CD4-positive, alpha-beta T cell treated with Interleukin-15 for 1 hour (primary cell): ENCODE data around the gene ADAMTS2.
"Not testable (repeated sequence)": the region's sequence is repeated elsewhere in the genome, so short reads cannot be mapped to it uniquely, and the experiment has no call there.

Experiments
- DNase-seq: peaks from one replicate; pipeline ENCODE4 v3.0.0-alpha.2; 2020

ADAMTS2 gene

DNA sequence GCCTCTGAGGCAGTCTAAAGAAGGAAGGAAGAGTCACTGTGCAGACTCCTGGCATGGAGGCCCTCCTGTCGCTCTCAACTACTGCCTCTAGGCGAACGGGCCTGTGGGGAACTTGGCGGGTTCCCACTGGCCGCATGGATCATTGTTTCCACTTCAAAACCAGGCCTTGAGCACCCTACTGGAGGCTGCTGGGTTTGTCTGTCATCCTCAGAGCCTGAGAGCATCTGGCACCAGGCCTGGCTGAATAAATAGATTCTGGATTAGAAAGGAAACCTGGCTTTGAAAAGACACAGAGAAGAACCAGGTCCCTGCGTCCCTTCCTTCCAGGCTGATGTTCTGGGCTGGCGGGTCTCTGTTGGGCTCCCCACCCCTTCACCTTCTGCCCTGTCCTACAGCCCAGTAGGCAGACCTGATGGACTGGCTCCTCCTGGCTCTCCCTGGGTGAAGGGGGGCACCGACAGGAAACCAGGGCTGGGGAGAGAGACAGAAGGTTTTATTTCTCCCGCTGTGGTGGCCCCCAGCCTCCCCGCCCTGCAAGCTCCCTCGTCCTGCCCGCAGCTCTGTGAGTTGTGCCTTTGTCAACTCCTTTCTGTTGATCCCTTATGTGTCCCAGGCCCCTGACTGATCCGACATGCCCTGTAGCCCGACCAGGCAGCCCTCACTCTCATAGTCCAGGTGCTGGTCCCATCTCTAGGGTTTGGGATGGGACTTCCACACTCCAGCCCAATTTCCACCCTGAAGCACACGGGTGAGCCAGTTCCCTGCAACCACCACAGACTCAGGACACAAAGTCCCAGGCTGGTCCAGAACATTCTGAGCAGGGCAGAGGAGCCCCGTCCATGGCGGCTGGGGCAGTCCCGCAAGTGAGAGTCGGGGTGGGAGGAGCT, 50.1 kb downstream of the ADAMTS2 start:
- DNase-seq = no peak

DNA sequence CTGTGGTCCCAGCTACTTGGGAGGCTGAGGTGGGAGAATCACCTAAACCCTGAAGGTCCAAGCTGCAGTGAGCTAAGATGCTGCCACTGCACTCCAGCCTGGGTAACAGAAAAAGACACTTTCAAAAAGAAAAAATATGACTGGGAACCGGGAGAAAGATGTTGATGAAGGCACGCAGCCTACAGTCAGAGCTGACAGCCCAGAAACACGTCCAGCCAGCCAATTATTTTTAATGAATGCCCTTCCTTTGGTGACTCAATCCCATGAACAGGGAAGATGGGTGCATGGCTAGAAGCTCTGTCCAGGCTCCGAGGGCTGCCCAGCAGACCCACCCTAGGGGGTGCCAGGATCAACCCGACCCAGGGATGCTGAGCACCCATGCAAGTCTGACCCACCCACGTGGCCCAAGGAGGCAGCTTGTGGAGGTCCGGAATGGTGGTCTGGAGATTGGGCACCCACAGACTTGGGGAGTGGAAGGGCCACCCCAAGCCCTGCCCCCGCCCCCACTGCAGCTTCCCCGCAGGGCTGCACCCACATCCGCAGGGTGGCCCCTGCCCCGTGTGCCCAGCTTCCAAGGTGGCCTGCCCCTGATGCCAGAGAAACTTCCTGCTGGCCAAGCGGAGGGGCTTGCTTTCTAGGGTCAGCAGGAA, 51.0 kb downstream of the ADAMTS2 start:
- DNase-seq = no peak

DNA sequence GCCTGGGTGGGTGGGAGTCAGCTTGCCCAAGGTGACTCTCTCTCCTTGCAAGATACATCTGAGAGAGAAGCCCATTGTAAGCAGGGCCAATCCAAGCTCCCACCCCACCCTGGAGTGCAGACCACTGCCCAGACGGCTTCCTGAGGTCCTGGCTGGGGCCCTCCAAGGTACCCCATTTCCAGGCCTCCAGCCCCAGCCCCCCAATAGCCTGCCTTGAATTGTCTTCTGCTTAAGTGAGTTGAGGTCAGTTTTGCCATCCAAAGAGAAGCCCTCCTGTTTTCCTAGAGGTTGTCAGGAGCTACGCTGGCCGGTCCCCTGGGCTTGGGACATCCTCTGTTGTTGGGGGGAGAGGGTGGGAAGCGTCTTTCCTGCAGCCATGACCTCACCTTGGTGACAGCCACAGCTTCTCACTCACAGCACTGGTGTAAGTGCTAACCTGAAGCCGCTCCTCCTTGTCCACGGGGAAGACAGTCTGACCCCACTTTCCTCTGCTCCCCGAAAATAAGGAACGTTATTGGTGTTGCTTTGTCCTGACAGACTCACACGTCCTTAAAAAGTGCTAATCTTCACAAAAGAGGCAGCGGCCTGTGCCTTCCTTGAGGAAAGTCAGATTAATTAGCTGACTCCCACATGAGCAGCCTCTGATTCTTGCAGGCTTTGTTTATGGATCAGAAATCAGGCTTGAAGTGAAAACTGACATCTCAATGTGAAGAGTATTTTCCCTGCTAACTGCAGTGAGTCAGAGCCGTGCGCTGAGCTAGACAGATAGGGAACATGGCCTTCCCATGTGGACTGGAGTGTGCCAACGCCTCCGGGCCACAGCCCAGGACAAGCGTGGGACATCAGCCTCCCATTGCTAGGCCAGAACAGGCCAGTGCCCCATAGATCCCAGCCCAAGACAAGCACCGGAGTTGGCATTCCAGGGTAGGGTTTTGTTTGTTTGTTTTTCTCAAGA, 52.3 kb downstream of the ADAMTS2 start:
- DNase-seq = no peak

DNA sequence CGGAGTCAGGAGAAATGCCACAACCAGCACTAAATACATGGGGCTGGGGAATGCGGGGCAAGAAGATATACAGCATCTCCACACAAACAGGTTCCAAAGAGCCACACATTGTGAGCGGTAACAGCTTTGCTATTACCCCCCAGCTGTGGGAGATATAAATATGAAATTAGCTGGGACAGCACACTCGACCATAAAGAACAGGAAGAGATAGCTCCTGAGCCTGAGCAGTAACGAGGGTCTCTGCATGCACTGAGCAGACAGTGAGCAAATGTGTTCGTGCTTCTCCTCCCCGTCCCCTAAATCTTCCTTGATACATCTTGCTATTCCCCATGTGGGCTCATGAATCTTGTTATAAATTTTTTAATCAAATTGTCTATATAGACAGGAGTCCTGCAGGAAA, 53.1 kb downstream of the ADAMTS2 start:
- DNase-seq = no peak

DNA sequence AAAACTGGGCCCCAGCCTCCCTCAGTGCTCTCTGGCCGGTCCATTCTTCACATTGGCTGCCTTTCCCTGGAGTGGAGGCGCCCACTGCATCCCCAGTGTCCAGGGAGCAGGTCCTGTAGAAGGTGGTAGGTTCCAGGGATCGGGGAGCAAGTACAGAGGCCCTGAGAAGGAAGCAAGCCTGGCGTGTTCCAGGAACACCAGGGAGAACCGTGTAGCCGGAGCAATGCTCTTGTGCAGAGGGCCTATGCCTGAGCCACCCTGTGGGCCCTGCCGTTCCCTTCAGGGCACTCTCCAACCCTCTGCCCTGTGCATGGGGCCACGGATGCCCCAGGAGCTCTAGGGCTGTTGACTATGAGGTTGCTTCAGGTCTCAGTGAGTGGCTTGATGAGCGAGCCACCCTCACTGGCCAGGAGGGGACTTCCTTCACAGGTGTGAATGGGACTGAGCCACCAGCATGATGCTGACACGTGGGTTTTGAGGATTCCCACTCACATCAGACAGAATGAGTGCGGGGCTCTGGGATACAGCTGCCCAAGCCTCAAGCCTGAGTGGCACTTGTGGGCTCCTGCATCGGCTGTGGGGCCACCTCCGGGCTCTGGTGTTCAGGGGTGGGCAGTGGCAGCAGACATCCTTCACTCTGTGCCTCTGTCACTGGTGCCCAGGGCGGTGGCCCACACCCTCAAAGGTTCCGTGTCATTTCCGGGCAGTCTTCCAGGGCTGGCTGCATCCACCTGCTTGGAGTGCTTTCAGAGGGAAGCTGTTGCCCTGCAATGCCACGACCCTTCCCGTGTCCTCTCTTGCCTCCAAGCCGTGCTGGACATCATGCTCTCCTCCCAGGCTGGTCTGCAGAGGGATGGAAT, 54.4 kb downstream of the ADAMTS2 start:
- peak; percentile 3 for DNase-seq

DNA sequence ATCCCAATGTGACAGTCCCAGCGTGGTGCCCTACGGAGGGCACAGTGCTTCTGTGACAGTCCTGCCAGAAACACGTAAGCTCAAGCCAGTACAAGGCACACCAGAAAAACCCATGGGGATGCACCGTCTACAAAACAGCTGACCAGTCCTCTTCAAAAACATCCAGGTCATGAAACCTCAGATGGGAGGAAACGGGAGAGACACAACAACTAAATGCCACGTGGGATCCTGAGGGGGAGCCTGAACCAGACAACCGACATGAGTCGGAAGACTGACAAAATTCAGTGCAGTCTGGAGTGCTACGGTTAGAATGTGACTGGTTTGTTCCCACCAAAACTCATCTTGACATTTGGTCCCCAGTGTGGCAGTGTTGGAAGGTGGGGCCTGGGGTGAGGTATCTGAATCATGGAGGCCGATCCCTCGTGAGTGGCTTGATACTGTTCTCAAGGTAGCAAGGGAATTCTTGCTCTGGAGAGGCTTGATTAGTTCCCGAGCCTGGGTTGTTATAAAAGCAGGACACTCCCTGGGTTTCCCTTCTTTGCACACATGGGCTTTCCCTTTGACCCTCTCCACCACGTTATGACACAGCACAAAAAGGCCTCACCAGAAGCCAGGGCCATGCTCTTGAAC, 55.4 kb downstream of the ADAMTS2 start:
- peak; percentile 8 for DNase-seq

DNA sequence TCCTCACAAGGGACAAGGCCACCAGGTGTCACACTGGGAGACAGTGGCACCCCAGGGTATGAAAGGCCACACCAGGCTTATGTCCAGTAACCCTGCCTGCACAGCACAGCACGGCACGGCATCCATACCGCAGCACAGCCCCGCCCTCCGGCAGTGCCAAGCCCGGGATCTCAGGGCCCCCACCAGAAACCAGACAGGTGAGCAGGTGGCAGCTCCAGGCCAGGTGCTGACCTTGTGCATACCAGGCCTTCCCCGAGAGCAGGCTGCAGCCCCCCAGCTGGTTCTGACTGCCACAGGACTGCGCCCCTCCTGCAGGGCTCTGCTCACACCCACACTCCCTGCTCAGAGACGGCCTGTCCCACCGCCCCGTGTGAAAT, 56.5 kb downstream of the ADAMTS2 start:
- no peak for DNase-seq

DNA sequence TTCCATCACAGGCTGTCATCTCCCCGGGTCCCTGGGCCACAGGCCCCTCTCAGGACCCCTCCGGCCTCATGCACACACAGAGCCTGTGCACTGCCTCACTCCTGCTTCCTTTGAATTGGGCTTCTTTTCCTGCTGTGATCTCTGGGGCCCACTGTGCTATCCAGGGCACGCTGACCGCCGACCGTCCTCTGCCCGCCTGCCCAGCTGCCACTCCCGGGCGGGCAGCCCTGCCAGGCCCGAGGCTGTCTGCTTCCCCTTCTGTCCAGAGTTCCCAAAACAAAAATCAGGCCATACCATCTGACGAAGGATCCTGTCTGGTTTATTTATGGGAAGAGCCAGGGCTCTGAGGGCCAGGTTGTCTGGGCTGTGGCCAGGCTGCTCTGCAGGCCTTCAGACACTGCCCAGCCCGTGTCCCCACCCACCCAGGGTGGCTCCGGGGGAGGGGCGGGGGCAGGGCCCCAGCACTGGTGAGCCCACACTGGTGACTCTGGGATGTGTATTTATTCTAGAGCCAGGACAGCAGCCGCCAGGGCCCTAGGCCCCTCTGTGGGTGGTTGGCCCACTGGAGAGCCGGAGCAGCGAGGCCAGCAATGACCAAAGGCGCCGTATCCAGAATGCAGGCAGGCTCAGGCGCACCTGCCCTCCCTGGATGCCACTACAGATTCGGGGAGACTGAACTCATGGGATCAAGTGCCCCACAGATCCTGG, 57.0 kb downstream of the ADAMTS2 start:
- no peak for DNase-seq

DNA sequence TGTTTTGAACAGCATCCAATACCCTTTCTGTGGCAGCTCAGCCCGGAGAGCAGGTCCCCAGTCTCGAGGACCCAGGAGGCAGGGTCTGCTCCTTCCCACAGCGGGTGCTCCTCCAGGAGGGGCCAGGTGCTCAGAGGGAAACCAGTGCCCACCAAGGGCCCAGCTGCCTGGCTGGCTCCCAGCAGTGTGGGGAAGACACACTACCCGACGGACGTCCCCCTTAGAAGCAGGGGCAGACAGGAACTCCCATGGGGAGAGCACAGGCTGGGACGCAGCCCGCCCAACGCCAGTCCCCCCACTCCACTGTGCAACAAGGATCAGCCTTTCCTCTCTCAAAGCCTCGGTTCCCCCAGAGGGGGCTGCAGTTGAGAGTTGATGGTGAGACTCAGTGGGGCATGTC, 57.6 kb downstream of the ADAMTS2 start:
- DNase-seq = no peak

DNA sequence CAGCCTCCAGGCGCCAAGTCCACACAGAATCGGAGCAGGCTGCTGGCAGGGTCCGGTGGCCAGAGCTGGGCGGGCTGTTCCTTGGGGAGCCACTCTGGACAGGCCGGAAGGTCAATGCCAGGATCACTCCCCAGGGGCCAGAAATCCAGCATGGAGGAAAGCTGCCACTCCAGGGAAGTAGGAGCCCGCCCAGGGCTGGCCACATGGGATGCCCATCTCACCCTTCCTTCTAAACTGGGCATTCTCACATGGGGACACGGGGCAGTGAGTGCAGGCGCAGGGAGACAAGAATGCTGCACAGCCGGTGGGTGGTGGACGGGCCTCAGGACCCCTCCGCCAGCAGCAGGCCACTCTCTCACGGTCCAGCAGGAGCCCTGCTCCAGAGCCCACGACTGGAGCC, 58.2 kb downstream of the ADAMTS2 start:
- DNase-seq = peak; percentile 13

DNA sequence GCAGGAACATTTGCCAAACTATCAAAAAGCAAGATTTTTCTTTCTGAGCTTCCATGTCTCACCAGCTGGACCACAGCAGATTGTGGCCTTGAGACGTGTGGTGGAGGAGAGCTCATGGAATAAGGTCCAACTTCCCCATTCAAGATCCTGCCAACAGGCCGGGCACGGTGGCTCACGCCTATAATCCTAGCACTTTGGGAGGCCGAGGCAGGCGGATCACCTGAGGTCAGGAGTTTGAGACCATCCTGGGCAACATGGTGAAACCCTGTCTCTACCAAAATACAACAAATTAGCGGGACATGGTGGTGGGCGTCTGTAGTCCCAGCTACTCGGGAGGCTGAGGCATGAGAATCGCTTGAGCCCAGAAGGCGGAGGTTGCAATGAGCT, 59.5 kb downstream of the ADAMTS2 start:
- DNase-seq = peak; percentile 10

DNA sequence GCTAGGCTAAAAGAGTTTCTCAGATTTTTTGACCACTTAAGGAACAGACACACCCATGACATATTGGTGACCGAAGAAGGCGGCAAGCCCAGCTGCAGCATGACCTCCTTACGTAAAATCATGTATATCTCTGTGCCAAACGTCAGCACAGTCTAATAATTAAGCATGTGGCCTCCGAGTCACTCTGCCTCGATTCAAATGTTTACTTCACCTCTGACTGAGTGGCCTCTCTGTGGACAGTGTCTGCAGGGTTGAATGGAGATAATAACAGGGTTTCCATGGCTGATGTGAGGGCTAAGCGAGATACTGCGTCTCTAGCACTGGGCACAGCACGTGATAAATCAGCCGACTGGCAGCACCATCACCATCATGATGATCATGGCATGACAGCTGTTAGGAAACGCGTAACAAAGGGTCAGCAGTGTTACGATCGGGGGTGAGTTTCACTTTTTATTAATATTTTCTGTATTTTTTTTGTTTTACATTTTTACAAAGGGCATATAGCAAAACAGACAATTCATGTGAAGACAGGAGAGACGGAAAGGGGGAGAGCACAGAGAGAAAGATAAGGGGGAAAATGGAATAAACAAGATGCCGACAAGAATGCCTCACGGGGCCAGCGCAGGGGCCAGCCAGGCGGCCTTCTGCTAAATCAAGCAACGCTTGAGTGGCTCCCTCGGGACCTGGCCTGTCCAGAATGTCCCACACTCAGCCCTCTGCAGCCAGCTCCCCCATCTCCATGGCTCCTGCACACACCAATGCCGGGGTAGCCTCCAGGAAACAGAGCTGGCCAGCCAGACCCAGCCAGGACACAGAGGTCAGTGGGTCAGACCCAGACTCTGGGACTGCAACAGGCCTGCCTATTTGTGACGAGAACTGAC, 60.3 kb downstream of the ADAMTS2 start:
- peak; percentile 14 for DNase-seq

DNA sequence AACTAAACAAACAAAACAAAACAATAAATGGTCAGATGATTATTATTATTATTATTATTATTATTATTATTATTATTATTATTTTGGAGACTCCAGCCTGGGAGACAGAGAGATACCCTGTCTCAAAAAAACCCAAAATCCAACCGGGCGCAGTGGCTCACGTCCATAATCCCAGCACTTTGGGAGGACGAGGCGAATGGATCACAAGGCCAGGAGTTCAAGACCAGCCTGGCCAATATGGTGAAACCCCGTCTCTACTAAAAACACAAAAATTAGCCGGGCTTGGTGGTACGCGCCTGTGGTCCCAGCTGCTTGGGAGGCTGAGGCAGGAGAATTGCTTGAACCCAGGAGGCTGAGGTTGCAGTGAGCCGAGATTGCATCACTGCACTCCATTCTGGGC, 61.4 kb downstream of the ADAMTS2 start:
- DNase-seq = not testable (repeated sequence)

DNA sequence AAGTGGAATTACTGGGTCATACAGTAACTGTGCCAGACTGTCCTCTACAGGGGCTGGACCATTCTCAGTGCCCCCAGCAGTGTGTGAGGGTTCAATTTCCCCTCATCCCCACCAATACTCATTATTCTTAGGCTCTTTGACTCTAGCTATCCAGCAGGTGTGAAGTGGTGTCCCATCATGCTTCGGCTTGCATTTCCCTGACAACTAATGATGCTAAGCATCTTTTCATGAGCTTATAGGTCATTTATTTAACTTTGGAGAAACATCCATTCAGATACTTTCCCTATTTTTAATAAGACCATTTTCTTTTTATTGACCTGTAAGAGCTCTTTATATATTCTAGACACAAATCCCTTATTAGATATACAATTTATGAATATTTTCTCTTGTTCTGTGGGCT, 63.6 kb downstream of the ADAMTS2 start:
- no peak for DNase-seq

DNA sequence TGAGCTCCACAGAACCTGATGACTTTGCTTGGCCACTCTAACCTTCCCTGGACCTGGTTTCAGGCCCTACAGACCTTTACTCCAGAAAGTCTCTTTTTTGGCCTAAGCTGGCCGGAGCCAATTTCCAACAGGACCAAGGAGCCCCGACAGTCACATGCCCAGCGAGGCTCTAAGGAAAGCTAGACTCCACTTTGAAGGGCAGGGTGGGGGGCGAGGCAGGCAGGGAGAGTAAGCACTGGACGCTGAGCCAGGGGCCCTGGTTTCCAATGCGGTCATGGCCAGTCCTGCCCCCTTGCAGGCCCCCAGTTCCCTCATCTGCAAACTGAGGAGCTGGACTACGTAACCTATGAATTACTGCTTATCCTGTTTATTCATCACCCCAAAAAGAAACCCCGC, 65.2 kb downstream of the ADAMTS2 start:
- DNase-seq = no peak

DNA sequence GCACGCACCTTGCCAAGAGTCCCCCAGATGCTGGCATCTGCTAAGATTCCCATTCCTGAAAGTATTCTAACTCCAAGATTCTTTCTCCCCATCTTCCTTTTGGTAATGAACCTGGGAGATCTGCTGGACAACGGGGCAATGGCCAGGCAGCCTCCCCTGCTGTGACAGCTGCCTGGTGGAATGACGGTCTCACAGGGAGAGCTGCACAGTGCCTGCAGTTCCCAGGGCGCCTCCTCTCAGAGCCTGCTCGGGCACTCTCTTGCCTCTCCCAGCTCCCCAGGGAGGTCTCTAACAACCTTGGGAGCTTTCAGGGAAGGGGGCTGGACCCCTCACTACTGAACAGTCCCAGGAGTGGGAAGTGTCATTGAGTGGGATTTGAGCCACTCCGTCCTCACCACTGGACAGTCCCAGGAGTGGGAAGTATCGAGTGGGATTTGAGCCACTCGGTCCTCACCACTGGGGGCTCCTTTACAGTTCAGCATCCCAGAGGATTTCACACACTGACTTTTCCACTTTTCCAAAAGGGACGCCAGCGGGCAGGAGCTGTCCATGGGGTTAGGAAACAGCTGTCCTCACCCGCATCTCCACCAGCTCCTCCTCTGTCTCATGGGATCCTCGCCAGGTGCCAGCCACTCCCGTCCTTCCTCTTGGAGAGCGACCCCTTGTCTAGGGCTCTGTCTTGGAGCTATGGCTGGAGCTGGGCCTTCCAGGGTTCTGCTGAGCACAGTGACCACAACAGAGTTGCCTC, 65.7 kb downstream of the ADAMTS2 start:
- DNase-seq = no peak

DNA sequence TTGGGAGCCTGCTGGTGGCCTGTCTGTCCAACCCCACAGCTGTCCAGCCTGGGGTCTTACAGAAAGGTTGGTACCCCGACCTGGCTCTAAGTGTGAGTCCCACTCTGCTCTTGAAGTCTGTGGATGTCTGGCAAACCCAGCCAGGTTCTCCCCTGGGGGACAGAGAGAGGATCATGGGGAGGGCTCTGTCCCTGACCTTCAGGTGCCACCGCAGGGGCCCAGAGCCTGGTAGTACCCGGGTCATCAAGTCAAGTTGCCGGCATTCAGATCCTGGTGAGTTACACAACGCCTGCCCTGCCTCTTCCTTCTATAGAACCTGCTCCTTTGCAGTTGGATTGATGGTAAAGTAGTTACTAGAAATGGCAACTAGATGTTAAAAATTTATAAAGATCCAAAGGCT, 66.7 kb downstream of the ADAMTS2 start:
- DNase-seq = no peak

DNA sequence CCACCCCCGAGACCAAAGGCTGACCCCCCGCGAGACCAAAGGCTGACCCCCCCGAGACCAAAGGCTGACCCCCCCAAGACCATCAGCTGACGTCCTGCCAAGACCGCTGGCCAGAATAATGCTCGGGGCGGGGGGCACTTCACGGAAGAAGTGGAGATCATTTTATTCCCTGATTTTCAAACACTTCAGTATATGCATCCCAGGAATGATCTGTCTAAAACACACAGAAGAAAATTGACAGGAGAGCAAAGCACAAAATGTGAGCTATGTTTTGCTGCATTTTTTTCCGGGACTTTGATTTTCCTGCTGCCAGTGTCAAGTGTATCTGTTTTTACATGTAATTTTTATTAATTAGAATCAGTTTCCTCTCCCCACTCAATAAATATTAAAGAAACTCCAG, 67.1 kb downstream of the ADAMTS2 start:
- DNase-seq = no peak

DNA sequence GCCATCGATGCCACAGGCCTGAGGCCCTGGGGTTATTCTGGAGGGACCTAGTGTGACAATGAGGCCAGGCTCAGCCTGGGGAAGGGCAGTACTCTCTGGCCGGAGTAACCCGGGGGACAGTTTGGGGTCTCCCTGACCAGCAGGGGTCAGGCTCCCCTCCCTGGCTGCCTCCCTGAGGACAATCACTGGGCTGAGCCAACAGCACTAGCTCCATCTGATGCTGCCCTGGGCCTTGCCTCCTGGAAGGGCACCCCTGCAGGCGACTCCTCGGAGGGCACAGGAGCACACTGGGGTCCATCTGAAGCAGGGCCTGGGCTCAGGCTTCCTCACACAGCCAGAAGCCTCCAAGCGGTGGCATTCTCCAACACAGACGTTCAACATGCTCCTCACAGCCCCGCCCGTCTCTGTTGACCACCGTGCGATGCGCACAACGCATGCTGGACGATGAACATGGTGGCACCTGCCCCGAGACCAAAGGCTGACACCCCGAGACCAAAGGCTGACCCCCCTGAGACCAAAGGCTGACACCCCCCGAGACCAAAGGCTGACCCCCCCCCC, 68.3 kb downstream of the ADAMTS2 start:
- DNase-seq = no peak
